Rectal smooth muscle tissue (tissue), 1 donor: ENCODE data around the gene SCP2.
"Not testable (repeated sequence)": the region's sequence is repeated elsewhere in the genome, so short reads cannot be mapped to it uniquely, and the experiment has no call there.

ENCODE experiments used
- H3K27ac ChIP-seq: one replicate; pipeline ENCODE4 v1.7.0; 2013; ENCODE audit warnings: low read depth, low read length, inconsistent platforms
- H3K27me3 ChIP-seq: one replicate; pipeline ENCODE4 v1.7.0; 2013; ENCODE audit warnings: low read length; ENCODE audit not compliant: control insufficient read depth, insufficient read depth
- H3K36me3 ChIP-seq: one replicate; pipeline ENCODE4 v1.7.0; 2013; ENCODE audit warnings: low read length; ENCODE audit not compliant: control insufficient read depth, insufficient read depth
- H3K4me1 ChIP-seq: one replicate; pipeline ENCODE4 v1.7.0; 2013; ENCODE audit warnings: low read length; ENCODE audit not compliant: control insufficient read depth, insufficient read depth
- H3K4me3 ChIP-seq: one replicate; pipeline ENCODE4 v1.7.0; 2013; ENCODE audit warnings: low read length
- H3K9ac ChIP-seq: one replicate; pipeline ENCODE4 v1.7.0; 2013; ENCODE audit warnings: low read length

SCP2 gene

DNA sequence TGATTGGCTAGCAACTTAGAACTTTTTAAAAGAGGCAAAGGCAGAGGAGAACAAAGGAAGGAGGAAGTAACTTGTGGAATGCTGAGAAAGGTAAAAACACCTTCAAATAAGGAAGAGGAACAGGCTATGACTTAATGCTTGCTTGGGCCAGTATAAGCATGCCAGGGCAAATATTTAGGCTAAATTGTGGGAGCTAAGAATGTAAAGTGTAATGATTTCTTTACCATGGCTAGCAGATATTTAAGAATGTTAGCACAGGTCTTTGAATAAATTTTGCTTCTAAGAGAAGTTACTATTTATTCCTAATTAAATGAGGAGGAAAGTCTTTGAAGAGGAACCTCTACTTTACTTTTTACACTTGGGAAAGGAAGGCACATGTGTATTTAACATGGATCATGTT, 22.5 kb downstream of the SCP2 start:
- not testable (repeated sequence) for H3K27ac ChIP-seq, H3K36me3 ChIP-seq, H3K4me3 ChIP-seq, H3K4me1 ChIP-seq, H3K9ac ChIP-seq, H3K27me3 ChIP-seq

DNA sequence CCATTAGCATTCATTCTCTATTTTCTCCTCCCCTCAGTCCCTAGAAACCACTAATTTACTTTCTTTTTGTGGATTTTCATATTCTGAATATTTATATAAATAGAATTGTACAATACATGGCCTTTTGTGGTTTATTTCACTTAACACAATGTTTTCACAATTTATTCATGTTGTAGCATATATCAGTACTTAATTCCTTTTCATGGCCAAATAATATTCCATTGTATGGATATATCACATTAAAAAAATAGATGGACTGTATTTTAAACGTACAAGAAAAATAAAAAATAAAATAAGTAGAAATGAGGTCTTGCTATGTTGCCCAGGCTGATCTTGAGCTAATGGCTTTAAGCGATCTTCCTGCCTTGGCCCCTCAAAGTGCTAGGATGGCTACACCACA, 25.0 kb downstream of the SCP2 start:
- Histone ChIP-seq H3K27me3 (no peaks in the 10 kb centered on the region), H3K4me3 (no peak overlapping the region), H3K9ac (no peak overlapping the region), H3K27ac (no peak overlapping the region), H3K36me3 (no peaks in the 10 kb centered on the region), H3K4me1 (peaks cover 6% of the 10 kb centered on the region)

DNA sequence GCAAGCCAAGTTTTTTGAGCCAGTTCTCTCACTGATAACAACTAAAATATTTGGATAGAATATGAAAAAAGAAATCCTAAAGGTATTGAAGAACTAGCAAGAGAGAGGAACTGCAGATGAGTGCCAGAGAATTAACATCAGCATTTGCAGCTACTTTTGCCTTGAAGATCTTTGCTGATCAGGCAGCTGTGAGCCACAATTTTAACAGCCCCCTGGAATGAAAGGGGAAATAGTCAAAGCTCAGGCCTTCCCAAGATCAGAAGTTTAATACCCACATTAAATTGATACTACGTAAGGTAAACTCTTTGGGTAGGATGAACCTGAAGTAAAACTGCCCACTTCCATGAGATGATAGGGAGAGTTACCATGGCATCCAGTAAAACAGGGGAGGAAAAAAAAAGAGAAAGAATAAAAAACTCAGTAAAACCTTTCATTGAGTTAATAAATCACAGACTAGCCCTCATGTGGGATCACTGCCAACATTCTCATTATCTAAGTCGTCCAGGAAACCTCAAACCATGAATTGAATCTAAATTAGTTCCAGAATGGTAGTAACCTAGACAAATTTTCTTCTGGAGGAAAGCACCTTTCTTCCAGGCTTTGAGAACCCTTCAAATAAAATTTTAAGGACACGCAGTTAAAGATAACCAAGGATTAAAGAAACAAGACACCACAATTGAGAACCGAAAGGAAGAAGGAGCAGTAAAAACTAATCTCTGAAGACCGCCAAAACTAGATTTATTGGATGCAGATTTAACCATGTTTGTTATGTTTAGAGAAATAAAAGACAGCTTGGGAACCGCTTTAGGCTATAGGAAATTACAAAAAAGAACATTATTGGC, 28.3 kb downstream of the SCP2 start:
- Histone ChIP-seq H3K4me1 (peaks cover 2% of the 10 kb centered on the region), H3K36me3 (no peaks in the 10 kb centered on the region), H3K27me3 (no peaks in the 10 kb centered on the region), H3K27ac (no peak overlapping the region), H3K9ac (no peak overlapping the region), H3K4me3 (no peak overlapping the region)

DNA sequence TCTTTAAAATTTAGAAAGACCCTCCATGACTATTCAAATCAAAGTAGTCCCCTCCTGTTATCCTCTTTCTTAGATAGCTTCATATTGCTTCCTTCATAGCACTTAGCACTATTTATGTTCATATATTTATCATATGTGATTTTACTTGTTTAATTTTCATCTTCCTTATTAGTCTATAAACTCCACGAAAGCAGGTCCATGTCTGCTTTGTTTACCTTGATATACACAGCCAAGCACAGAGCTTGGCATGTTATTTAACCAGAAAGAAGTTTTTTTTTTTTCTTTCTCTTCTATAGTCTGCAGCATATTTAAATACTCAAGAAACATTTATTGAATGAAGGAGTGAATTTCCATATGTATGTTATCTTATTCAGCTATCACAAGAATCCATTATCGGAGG, 36.0 kb downstream of the SCP2 start:
- Histone ChIP-seq H3K4me1 (no peaks in the 10 kb centered on the region), H3K27ac (no peak overlapping the region), H3K36me3 (peaks cover 3% of the 10 kb centered on the region), H3K27me3 (no peaks in the 10 kb centered on the region), H3K9ac (no peak overlapping the region), H3K4me3 (no peak overlapping the region)

DNA sequence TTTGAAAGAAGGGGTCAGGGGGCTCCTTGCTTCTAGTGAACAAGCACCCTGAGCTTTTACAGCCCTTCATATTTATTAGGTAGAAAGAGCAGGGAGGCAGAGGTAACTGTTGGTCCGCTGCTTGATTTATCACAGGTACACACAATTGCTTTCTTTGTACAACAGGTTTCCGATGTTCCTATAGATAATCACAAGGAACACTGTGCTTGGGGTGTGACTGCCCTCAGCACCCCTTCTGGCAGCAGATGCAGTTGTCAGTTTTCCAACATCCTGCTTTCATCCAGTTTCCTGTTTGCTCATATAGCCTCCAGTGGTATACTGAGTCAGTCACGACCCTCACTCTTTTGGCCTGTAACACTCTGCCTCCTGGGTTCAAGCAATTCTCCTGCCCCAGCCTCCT, 40.6 kb downstream of the SCP2 start:
- no peaks in the 10 kb centered on the region for H3K27me3 ChIP-seq
- no peak overlapping the region for H3K9ac ChIP-seq
- no peaks in the 10 kb centered on the region for H3K4me1 ChIP-seq
- H3K36me3 ChIP-seq, result peaks cover 3% of the 10 kb centered on the region
- no peak overlapping the region for H3K27ac ChIP-seq
- no peak overlapping the region for H3K4me3 ChIP-seq

DNA sequence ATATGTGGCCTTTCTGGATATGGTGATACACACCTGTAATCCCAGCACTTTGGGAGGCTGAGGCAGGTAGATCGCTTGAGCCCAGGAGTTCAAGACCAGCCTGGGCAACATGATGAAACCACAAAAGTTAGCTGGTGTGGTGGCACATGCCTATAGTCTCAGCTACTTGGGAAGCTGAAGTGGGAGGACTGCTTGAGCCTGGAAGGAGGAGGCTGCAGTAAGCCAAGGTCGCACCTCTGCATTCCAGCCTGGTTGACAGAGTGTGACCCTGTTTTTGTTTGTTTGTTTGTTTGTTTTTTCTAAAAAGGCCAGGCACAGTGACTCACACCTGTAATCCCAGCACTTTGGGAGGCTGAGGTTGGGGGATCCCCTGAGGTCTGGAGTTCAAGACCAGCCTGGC, 42.2 kb downstream of the SCP2 start:
- H3K4me1 ChIP-seq, H3K27ac ChIP-seq, H3K27me3 ChIP-seq, H3K9ac ChIP-seq, H3K4me3 ChIP-seq, H3K36me3 ChIP-seq: not testable (repeated sequence)

DNA sequence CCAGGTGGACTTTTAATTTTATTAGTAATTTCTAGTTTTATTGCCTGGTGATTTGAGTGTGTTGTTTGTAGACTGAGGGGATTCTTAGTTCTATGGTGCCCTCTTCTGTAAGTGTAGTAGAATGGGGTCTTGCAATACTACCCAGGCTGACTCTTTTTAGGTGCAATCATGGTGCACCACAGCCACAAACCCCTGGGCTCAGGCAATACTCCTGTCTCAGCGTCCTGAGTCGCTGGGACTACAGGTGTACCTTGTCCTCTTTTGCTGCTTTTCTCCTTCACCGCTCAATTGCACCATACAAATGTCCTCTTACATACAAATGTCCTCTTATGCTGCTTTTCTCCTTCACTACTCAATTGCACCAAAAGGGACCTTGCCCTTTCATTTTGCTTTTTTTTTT, 43.1 kb downstream of the SCP2 start:
- Histone ChIP-seq H3K27ac (no peak overlapping the region), H3K36me3 (peaks cover 3% of the 10 kb centered on the region)

DNA sequence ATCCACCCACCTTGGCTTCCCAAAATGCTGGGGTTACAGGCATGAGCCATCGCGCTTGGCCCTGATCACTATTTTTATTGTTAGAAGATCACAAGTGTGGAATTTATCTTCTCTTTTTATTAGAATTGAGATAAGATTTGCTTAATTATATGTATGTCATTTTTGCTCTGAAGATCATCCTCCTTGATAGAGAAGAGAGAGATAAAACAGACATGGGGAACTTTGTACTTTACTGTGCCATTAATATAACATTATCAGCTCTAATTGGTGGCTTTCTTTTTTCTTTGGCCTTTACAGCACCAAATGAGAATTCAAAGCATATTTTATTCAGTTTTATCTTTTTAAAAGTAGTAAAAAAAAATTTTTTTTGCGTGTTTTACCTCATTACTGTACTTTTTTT, 46.8 kb downstream of the SCP2 start:
- Histone ChIP-seq H3K27me3 (no peaks in the 10 kb centered on the region), H3K4me3 (no peak overlapping the region), H3K36me3 (peaks cover 13% of the 10 kb centered on the region), H3K9ac (no peak overlapping the region), H3K4me1 (no peaks in the 10 kb centered on the region), H3K27ac (no peak overlapping the region)

More for the DNA sequence above, 43.1 kb downstream of the SCP2 start:
- H3K27me3 ChIP-seq, result no peaks in the 10 kb centered on the region
- H3K9ac ChIP-seq, result no peak overlapping the region
- no peak overlapping the region for H3K4me3 ChIP-seq
- no peaks in the 10 kb centered on the region for H3K4me1 ChIP-seq

DNA sequence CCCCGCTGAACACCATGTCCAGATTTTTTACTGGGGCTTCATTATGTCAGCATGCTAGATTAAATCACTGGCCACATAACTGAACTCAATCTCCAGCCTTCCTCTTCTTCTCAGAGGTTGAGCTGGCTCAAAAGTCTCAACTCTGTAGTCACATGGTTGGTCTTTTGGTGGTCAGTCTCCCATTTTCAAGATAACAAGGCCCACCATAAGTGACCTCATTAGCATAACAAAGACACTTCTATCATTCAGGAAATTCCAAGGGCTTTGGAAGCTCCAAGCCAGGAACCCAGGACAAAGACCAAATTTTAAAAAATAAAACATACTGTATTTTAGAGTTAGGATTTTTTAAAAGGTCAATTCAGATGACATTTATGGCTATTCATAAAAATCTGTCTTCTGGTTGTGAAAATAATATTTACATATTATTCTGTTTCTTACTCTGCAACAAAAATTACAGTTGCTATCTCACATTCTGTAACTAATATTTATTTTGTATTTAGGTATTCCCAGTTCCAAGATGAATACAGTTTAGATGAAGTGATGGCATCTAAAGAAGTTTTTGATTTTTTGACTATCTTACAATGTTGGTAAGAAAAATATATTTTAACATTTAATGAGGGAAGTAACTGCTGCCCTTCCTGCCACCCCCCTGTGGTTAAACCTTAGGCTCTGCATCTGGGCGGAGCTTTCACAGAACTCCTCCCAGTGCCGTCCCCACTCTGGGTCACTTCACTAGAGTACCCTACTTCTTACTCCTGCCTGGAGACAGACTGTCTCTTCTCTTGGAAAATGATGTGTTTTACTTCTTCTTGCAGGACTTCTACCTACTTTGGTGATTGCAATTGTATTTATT, 49.3 kb downstream of the SCP2 start:
- no peak overlapping the region for H3K27ac ChIP-seq
- no peak overlapping the region for H3K4me3 ChIP-seq
- H3K4me1 ChIP-seq, result no peaks in the 10 kb centered on the region
- H3K36me3 ChIP-seq, result peaks cover 20% of the 10 kb centered on the region
- H3K9ac ChIP-seq, result no peak overlapping the region
- H3K27me3 ChIP-seq, result no peaks in the 10 kb centered on the region

DNA sequence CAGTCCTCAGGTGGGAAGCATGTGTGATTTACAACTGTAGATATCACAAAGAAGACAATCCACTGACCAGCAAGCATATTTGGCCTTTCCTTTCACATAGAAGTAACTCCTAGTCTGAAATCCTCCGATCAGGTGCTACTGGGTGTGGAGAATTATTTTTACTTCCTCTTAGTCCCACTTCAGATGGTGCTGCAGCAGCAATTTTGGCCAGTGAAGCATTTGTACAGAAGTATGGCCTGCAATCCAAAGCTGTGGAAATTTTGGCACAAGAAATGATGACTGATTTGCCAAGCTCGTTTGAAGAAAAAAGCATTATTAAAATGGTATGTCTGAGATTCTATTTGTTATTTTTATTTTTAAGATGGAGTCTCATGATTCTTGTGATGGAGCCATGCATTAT, 51.0 kb downstream of the SCP2 start:
- Histone ChIP-seq H3K27me3 (no peaks in the 10 kb centered on the region), H3K4me1 (no peaks in the 10 kb centered on the region), H3K4me3 (no peak overlapping the region), H3K9ac (no peak overlapping the region), H3K36me3 (peaks cover 20% of the 10 kb centered on the region), H3K27ac (no peak overlapping the region)

DNA sequence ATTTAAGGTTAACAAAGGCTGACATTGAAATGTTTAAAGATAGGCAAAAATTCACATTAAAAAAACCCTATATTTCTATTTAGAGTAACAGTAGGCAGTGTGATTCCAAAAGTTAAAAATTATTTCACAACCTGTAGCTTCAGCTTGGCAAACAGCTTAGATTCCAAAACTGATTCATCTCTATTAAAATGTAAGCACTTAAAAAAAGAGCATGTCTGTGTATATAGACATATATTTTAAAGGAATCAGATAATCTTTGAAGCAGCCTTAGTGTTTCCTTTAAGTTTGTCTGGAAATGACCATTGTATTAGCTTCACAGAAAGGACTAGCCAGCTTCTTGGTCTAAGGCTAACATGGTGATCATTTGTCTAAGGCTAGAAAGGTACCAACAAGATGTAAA, 65.7 kb downstream of the SCP2 start:
- H3K27ac ChIP-seq, H3K4me1 ChIP-seq, H3K9ac ChIP-seq, H3K4me3 ChIP-seq, H3K27me3 ChIP-seq, H3K36me3 ChIP-seq: not testable (repeated sequence)

DNA sequence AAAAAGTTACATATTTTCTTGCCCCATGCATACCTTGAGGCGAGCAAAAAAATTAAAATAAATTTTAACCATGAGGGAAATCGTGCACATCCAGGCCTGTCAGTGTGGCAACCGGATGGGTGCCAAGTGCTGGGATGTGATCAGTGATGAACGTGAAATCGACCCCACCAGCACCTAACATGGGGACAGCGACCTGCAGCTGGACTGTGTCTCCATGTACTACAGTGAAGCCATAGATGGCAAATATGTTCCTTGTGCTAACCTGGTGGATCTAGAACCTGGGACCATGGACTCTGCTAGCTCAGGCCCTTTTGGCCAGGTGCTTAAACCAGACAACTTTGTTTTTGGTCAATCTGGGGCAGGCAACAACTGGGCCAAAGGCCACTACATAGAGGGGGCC, 67.6 kb downstream of the SCP2 start:
- no peak overlapping the region for H3K4me3 ChIP-seq
- H3K4me1 ChIP-seq, result no peaks in the 10 kb centered on the region
- H3K9ac ChIP-seq, result no peak overlapping the region
- no peaks in the 10 kb centered on the region for H3K27me3 ChIP-seq
- H3K27ac ChIP-seq, result no peak overlapping the region
- peaks cover 6% of the 10 kb centered on the region for H3K36me3 ChIP-seq

DNA sequence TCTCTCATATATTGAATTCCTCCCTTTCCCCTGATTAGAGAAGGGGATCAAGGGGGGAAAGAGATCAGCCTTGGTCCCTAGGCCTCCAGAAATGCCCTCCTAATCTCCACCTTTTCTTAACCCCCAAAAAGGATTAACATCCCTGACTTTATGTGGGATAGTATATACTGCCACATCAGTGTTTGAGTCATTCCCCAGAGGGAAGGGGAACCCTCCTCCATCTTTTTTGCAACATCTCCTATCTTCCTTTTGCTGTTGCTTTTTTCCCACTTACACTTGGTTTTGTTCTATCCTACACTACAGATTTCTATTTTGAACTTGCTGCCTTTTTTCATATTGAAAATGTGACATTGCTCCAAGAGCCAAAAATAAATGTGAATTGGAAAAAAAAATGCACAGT, 69.6 kb downstream of the SCP2 start:
- no peak overlapping the region for H3K9ac ChIP-seq
- no peak overlapping the region for H3K27ac ChIP-seq
- no peaks in the 10 kb centered on the region for H3K27me3 ChIP-seq
- H3K4me1 ChIP-seq, result no peaks in the 10 kb centered on the region
- H3K4me3 ChIP-seq, result no peak overlapping the region
- peaks cover 6% of the 10 kb centered on the region for H3K36me3 ChIP-seq
